Measurements from ENCODE around the gene C1QTNF1.

Gene C1QTNF1

GRCh38 chr17:78993241-78993956, 30.6 kb upstream of the C1QTNF1 start:
- DNase-seq, result peak; percentile 28 to 52

- no peak for DNase-seq
These were observed 29.8 kb upstream of the C1QTNF1 start for GRCh38 chr17:78993981-78994671.

GRCh38 chr17:78995022-78995760, 28.8 kb upstream of the C1QTNF1 start:
- DNase-seq, result no peak

GRCh38 chr17:78995761-78996451, 28.1 kb upstream of the C1QTNF1 start:
- no peak for DNase-seq

- no peak for DNase-seq
These were observed 27.2 kb upstream of the C1QTNF1 start for GRCh38 chr17:78996781-78997201.

- no peak for DNase-seq
These were observed 26.7 kb upstream of the C1QTNF1 start for GRCh38 chr17:78997231-78997741.

- no peak for DNase-seq
These were observed 26.1 kb upstream of the C1QTNF1 start for GRCh38 chr17:78997881-78998280.

GRCh38 chr17:78998311-78999055, 25.5 kb upstream of the C1QTNF1 start:
- no peak for DNase-seq

GRCh38 chr17:78999056-78999768, 24.8 kb upstream of the C1QTNF1 start:
- DNase-seq, result no peak

GRCh38 chr17:78999947-79000395, 24.0 kb upstream of the C1QTNF1 start:
- DNase-seq, result no peak

GRCh38 chr17:79000396-79001189, 23.4 kb upstream of the C1QTNF1 start:
- DNase-seq, result no peak

- DNase-seq, result no peak
These were observed 22.6 kb upstream of the C1QTNF1 start for GRCh38 chr17:79001190-79002020.

GRCh38 chr17:79002291-79002690, 21.7 kb upstream of the C1QTNF1 start:
- no peak for DNase-seq

GRCh38 chr17:79002796-79003593, 21.0 kb upstream of the C1QTNF1 start:
- no peak for DNase-seq

- DNase-seq, result no peak
These were observed 20.1 kb upstream of the C1QTNF1 start for GRCh38 chr17:79003661-79004411.

GRCh38 chr17:79005063-79005861, 18.7 kb upstream of the C1QTNF1 start:
- no peak for DNase-seq

- DNase-seq, result no peak
These were observed 17.9 kb upstream of the C1QTNF1 start for GRCh38 chr17:79006046-79006445.
